ENCODE results near the gene ABLIM2. TPM values are rescaled to one million over a fixed set of nuclear protein-coding genes. Genes with fewer than 3 reads are reported as not detected.

ABLIM2 gene
- total RNA-seq, 4 donors from 2014 or later: 4.2 to 28.5 (median 8.7) TPM

- DNase-seq (ENCODE audit: extremely low spot score): no peak
- H3K4me3 ChIP-seq: no peak overlapping the region
- no peak for TF ChIP-seq CTCF (IDR thresholded peaks at IDR 0.05)
- no peak for TF ChIP-seq EP300 (IDR thresholded peaks at IDR 0.05)
- no peak for TF ChIP-seq POLR2AphosphoS5 (IDR thresholded peaks at IDR 0.05)
- TF ChIP-seq POLR2A (IDR thresholded peaks at IDR 0.05; ENCODE audit: low read depth): no peak
- peaks cover 14 to 23% (median 18%) of the 10 kb centered on the region in 4 donors for H3K4me1 ChIP-seq
- peaks cover 0 to 2% (median under 1%) of the 10 kb centered on the region in 4 donors for H3K9me3 ChIP-seq
- no peak overlapping the region for H3K27ac ChIP-seq (replicated peaks in 1 of 4)
- peaks cover 0 to 2% (median under 1%) of the 10 kb centered on the region in 4 donors for H3K27me3 ChIP-seq
- no peaks in the 10 kb centered on the region for H3K36me3 ChIP-seq
- intact Hi-C loops (cut with DNase I): no loop called here
- WGBS: 93% methylated on average over 7 of the region's 7 CpGs
Measured at GRCh38 chr4:8163026-8163425, 4.4 kb upstream of the ABLIM2 start.

- intact Hi-C loops (cut with DNase I): no loop called here
- Histone ChIP-seq H3K4me3 (no peak overlapping the region), H3K9me3 (no peaks in the 10 kb centered on the region), H3K27ac (replicated peaks in 1 of 4) (no peak overlapping the region), H3K36me3 (no peaks in the 10 kb centered on the region), H3K27me3 (peaks cover 0 to 6% (median 2%) of the 10 kb centered on the region in 4 donors), H3K4me1 (peaks cover 18 to 27% (median 22%) of the 10 kb centered on the region in 4 donors)
- no peak for TF ChIP-seq POLR2A (IDR thresholded peaks at IDR 0.05; ENCODE audit: low read depth)
- no peak for TF ChIP-seq POLR2AphosphoS5 (IDR thresholded peaks at IDR 0.05)
- no peak for TF ChIP-seq EP300 (IDR thresholded peaks at IDR 0.05)
- no peak for TF ChIP-seq CTCF (IDR thresholded peaks at IDR 0.05)
- 95% methylated on average over 8 of the region's 8 CpGs for WGBS
- no peak for DNase-seq (ENCODE audit: extremely low spot score)
Measured at GRCh38 chr4:8162625-8163024, 4.0 kb upstream of the ABLIM2 start.

- H3K9me3 ChIP-seq: no peaks in the 10 kb centered on the region
- 87% methylated on average over 3 of the region's 3 CpGs for WGBS
- H3K4me3 ChIP-seq: no peak overlapping the region
- H3K36me3 ChIP-seq: no peaks in the 10 kb centered on the region
- H3K27me3 ChIP-seq: peaks cover 0 to 9% (median 4%) of the 10 kb centered on the region in 4 donors
- intact Hi-C loops (cut with DNase I): no loop called here
- no peak for TF ChIP-seq POLR2AphosphoS5 (IDR thresholded peaks at IDR 0.05)
- no peak for TF ChIP-seq CTCF (IDR thresholded peaks at IDR 0.05)
- no peak for TF ChIP-seq EP300 (IDR thresholded peaks at IDR 0.05)
- TF ChIP-seq POLR2A (IDR thresholded peaks at IDR 0.05; ENCODE audit: low read depth): no peak
- H3K4me1 ChIP-seq: peaks cover 25 to 38% (median 29%) of the 10 kb centered on the region in 4 donors
- no peak overlapping the region for H3K27ac ChIP-seq (replicated peaks in 1 of 4)
- DNase-seq (ENCODE audit: extremely low spot score): no peak
Measured at GRCh38 chr4:8160572-8160971, 2.0 kb upstream of the ABLIM2 start.

GRCh38 chr4:8160233-8160560 is 1.6 kb upstream of the ABLIM2 start:
- TF ChIP-seq CTCF (IDR thresholded peaks at IDR 0.05): no peak
- TF ChIP-seq POLR2A (IDR thresholded peaks at IDR 0.05; ENCODE audit: low read depth): no peak
- no peak for TF ChIP-seq EP300 (IDR thresholded peaks at IDR 0.05)
- TF ChIP-seq POLR2AphosphoS5 (IDR thresholded peaks at IDR 0.05): no peak
- Histone ChIP-seq H3K27me3 (peaks cover 0 to 9% (median 4%) of the 10 kb centered on the region in 4 donors), H3K36me3 (no peaks in the 10 kb centered on the region), H3K27ac (replicated peaks in 1 of 4) (no peak overlapping the region), H3K4me3 (no peak overlapping the region), H3K4me1 (peaks cover 25 to 38% (median 29%) of the 10 kb centered on the region in 4 donors), H3K9me3 (no peaks in the 10 kb centered on the region)
- DNase-seq (ENCODE audit: extremely low spot score): no peak
- WGBS: 93% methylated on average over 3 of the region's 4 CpGs
- intact Hi-C loops (cut with DNase I): no loop called here
